ENCODE measurements around the gene AGAP2. TPM values are rescaled to one million over a fixed set of nuclear protein-coding genes. Genes with fewer than 3 reads are reported as not detected.

AGAP2 gene
- total RNA-seq, 1 experiment from 2014 or later, result 0.02 TPM

GRCh38 chr12:57736741-57737466 lies 1.6 kb downstream of the AGAP2 start:
- no peak for DNase-seq (ENCODE audit: low spot score)

- peak; percentile 27 for DNase-seq (ENCODE audit: low spot score)
Measured at GRCh38 chr12:57735952-57736740, 2.4 kb downstream of the AGAP2 start.

GRCh38 chr12:57735198-57735855 lies 3.2 kb downstream of the AGAP2 start:
- DNase-seq (ENCODE audit: low spot score), result no peak

- DNase-seq (ENCODE audit: low spot score), result no peak
Measured at GRCh38 chr12:57734591-57734990, 4.0 kb downstream of the AGAP2 start.

GRCh38 chr12:57733928-57734327 lies 4.6 kb downstream of the AGAP2 start:
- DNase-seq (ENCODE audit: low spot score), result no peak

- DNase-seq (ENCODE audit: low spot score), result no peak
Measured at GRCh38 chr12:57732726-57733593, 5.6 kb downstream of the AGAP2 start.

- DNase-seq (ENCODE audit: low spot score), result no peak
Measured at GRCh38 chr12:57732270-57732669, 6.3 kb downstream of the AGAP2 start.

- no peak for DNase-seq (ENCODE audit: low spot score)
Measured at GRCh38 chr12:57731411-57732080, 7.0 kb downstream of the AGAP2 start.

- no peak for DNase-seq (ENCODE audit: low spot score)
Measured at GRCh38 chr12:57730336-57731067, 8.0 kb downstream of the AGAP2 start.

- no peak for DNase-seq (ENCODE audit: low spot score)
Measured at GRCh38 chr12:57729321-57729844, 9.2 kb downstream of the AGAP2 start.

- DNase-seq (ENCODE audit: low spot score), result no peak
Measured at GRCh38 chr12:57727758-57728395, 10.7 kb downstream of the AGAP2 start.

GRCh38 chr12:57726884-57727757 lies 11.4 kb downstream of the AGAP2 start:
- DNase-seq (ENCODE audit: low spot score), result no peak

GRCh38 chr12:57726151-57726883 lies 12.2 kb downstream of the AGAP2 start:
- DNase-seq (ENCODE audit: low spot score), result peak; percentile 83

- no peak for DNase-seq (ENCODE audit: low spot score)
Measured at GRCh38 chr12:57725851-57726150, 12.7 kb downstream of the AGAP2 start.

- no peak for DNase-seq (ENCODE audit: low spot score)
Measured at GRCh38 chr12:57724936-57725740, 13.4 kb downstream of the AGAP2 start.

GRCh38 chr12:57724003-57724935 lies 14.3 kb downstream of the AGAP2 start:
- no peak for DNase-seq (ENCODE audit: low spot score)
